GM12801 (cell line): ENCODE results near the gene FAM13B.

Experiments used
- CTCF ChIP-seq: IDR thresholded peaks from one replicate; pipeline ENCODE4 v1.5.1; 2011; ENCODE audit warnings: control low read depth; ENCODE audit not compliant: insufficient read length; ENCODE audit errors: extremely low read depth

FAM13B gene

DNA sequence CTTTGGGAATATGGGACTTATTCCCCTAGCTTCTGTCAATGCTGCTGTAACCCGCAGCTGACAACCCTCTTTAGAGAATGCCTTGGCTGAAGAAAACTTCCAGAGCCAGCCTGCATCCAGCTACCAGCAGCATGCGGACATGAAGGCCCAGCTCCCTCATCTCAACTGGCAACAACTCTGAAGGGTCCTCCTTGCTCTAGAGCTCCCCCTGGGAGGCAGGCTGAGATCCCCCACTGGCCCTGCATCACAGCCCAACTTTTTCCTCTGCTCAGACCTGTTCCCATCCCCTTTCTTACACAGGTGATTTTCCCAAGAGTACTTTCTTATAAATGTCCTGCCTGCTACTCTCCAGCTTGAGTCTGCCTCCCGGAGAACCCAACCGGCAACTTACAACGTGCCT lies 32.2 kb upstream of the FAM13B start:
- TF ChIP-seq CTCF = no peak

GRCh38 chr5:138064526-138064925 lies 31.6 kb upstream of the FAM13B start:
- no peak for TF ChIP-seq CTCF

DNA sequence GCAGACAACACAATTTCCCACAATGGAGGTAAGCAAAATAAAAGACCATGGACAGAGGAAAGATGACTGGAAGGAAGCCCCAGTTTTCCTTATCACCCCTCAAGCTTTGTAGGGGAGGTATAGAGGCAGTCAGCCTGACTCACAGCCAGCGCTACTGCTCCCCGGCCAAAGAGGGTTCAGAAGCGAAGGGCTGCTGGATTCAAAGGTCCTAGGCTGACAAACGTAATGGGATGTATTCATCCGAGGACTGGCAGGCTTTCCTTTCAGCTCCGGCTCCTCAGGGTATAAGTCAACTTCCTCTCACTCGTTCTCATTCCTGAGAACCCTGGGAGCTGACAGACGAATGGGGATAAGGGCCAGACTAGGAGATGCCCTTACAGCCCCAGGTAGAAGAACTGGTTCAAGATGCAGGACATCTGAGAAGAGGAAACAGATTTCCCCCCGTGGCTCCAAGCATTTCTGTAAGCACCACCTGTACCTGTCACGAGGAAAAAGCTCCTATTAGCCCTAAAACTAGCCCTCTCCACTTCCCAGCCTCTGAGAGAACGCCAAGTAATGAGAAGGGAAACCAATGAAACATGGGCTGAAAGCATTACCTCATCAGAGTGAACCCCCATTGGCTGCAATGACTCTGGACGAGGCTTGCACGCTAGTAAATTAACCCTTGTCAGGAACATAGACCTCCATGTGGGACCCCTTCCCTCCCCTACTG lies 22.1 kb upstream of the FAM13B start:
- no peak for TF ChIP-seq CTCF

DNA sequence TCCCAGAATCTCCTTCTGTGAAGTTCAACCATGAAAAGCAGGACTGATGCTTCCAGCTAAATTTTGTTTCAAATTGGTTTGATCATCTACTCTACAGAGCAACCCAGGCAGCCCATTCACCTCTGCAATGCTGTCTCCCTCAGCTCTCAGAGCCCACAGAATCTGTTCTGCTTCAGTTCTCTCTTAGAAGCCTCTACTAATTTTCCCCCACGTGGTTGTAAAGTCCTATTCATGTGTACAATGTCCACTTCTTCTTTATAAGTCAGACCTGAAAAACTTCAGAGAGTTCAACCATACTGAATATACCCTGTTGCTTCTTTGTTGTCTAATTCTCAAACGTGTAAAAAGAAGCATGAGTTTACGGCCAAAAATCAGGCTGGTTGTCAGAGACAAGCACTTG lies 21.3 kb upstream of the FAM13B start:
- TF ChIP-seq CTCF = no peak

DNA sequence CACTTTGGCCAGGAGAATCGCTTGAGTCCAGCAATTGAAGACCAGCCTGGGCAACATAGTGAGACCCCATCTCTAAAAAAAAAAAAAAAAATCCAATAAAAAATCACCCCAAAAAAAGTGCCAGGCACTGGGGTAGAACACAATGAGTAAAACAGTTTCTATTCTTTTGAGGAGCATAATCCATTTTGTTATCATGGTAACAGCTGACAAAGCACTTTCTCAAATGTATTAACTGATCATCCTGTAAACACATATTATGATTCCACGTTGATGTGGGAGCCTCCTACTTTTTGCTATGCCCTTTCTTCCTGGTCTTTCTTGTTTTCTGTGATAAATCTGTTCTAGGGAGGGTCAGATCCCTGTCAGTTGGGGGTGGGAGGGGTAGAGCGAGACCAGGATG lies 20.7 kb upstream of the FAM13B start:
- TF ChIP-seq CTCF = no peak

DNA sequence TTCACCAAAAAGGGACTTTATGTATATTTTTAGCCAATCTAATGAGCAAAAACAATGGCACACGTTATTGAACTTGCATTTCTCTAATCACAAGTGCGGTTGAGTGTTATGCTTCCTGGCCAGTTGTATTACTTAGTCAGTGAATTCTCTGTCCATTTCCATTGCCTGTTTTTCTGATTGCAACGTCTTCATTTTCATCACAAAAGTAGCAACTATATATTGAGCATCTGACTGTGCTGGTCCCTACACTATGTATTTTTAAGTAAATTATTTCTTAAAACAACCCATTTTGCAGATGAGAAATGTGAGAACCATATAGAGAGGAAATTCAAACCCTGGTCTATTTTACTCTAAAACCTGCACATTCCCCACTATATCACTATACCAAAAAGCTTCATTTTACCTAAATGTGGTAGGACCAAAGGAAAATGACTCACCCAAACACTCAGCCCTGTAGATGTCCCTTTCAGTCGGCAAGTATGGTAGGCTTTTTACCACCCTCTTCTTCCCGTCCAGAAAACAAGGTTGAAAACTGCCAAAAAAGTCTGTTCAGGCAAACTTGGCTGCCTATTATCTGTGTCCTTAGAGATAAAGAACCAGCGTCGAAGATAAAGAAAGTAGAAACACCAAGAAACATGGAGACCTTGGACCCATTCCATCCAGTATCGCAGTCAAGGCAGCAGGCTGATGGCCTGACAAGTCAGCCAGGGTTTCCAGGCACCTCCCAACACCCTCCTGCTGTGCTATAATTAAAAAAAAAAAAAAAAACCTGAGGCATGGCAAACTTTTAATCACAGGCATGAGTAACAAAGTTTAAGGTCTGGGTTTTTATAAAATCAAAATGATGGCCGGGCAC lies 18.8 kb upstream of the FAM13B start:
- no peak for TF ChIP-seq CTCF

- no peak for TF ChIP-seq CTCF
Measured at GRCh38 chr5:138038826-138039225, 5.9 kb upstream of the FAM13B start.
